ENCODE results near the gene TOP2A. TPM values are rescaled to one million over a fixed set of nuclear protein-coding genes. Genes with fewer than 3 reads are reported as not detected.
A peak's percentile ranks its signal among the peaks of the same experiment; 100 is the strongest.

TOP2A gene
- total RNA-seq, 1 experiment from 2014 or later, result 241 TPM

DNA sequence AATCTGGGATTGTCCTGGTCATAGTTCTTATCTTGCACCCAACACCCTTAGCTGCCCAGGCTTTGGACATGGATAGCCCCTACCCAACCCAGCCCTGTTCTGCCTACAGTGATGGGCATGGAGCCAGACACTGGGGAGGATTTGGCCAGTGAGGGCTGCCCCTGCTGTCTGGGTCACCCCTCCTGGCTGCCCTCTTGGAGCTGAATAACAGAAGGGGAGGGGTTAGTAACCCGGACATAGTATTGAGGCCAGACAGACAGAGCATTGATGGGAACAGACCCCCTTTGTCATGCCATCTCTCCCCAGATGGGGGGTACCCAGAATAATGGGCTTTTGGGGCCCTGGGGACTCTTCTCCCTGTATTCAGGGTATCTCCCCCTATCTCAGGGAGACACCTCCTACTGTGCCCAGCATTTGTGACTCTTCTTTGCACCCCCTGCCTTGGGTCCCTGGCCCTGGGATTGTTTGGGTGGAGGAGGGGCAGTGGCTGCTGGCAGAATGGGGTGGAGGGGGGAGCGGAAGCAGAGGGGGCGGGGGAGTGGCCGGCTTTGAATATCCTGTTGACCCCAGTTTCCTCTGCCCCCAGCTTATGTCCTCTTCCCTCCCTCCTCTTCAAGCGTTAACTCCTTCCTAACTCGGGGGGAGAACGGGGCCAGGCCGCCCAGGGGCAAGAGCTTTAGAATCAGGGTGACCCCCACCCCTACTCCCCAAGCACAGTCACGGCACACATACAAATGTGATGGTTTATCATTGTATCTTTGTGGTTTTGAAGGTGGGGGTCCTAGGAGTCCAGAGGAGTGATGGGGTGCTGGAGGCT lies 70.2 kb downstream of the TOP2A start:
- no peak for DNase-seq (ENCODE audit: low spot score)

DNA sequence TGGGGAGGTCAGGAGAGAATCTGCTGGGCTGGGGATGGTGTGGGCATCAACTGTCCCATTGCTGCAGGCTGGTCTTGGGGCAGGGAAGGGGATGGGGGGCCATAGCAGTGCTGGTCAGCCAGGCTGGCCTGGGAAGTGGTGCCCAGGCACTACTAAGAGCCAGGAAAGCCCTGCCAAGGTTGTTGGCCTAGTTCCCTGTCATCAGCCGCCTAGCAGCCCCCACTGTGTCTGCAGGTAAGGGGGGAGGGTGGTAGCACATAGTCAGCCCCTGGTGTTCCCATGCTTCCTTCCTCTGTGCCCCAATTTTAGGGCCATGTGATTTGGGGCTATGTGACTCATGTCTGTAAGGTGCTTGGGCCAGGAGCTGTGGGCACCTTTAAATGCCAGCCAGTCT lies 70.9 kb downstream of the TOP2A start:
- DNase-seq (ENCODE audit: low spot score), result no peak

DNA sequence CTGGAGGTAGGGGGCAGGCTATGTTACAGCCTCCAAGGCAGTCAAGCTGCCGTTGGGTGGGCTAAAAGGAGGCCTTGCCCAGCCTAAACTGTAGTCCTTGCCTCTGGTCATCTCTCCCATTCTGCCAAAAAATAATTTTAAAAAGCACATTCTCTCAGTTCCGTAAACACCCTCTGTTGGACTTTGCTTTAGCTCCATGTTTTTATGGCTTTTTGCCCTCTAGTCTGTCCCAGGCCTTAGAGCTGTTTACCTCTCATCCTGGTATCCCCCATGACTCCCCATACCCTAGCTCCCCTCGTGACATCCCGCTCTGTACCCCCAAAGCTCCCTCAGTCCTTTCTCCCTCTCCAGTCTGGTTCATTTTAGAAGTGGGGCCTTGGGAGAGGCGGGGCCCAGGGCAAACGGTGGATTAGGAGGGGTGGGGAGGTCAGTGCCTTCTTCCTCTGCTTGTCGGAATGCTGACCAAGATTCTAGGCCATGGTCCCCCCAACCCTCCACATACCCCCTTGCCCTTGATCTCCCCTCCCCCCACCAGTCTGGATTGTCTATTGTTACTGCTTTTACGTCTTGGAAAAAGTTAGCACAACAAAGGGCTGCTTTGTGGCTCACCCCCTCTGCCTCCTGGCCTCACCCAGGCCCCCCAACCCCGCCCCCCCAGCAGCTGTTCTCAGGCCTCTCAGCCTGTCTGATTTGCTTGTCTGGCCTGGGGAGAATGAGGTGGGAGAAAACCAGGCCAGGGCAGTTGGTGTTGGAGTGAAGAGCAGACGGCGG lies 71.5 kb downstream of the TOP2A start:
- DNase-seq (ENCODE audit: low spot score), result no peak

DNA sequence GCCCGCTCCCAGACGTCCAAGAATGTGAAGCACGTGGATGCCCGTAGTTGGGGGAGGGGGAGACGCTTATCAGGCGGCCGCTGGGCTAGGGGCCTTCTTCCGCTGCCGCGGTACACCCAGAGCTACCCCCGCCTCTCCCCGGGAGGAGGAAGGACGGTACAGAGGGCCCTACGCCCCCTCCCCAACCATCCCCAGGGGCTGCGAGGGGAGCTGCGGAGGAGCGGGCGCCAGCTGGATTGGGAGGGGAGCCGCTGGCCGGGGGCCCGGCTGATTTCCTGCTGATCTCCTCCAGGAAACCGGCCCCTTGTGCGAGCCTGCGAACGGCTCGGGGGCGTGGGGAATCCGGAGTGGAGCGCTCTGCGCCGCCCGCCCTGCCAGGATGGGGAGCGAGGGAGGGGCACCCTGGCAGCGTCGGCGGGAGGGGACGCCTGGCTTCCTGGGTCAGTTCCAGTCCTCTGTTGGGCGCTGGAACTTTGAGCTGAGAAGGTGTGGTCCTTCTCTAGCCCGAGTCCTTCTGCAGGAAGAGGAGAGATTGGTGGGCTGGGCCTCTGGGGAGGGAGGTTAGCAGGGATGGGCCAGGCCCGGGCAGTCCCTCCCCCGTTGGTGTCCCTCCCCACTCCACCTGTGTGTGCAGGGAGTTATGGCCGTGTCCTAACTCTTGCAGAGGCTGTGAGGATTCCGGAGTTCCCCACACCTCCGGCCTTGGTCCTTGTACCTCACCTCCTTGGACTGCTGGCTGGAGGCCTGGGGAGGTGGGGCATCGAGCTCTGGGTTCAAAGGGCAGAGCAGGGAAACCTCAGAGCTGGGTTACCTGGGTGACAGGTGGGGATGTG lies 72.3 kb downstream of the TOP2A start:
- DNase-seq (ENCODE audit: low spot score), result peak; percentile 82

DNA sequence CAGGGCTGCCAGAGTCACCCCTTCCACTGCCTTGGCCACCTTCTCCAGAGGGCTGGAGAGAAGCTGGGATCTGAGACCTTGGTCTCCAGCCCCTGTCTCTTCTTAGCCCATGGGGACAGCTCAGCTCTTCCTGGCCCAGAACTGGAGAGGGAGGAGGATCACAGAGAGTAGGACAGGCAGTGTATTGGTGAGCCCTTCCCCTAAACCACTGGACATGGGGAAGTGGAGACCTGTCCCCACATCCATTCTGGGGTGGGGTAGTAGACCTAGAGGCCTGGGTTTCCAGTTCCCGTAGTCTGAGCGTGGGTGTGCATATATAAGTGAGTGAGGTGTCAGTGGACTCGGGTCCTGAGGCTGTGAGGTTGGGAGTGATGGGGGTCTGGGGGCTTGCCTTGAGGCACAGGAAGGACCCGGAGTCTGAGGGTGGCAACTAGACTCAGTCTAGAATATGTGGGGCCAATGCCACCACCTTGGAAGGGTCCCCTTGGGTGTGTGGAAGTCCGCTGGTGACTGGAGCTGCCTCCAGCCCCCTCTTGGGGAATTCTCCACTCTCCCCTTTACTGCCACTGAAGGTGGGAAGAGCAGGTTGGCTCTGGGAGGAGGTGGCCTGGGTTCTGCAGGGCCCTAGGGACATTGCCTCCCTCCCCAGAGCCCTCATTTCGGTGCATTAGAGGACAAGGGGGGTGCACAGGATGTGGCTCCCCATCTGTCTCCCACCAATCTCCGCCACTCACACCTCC lies 73.1 kb downstream of the TOP2A start:
- no peak for DNase-seq (ENCODE audit: low spot score)

DNA sequence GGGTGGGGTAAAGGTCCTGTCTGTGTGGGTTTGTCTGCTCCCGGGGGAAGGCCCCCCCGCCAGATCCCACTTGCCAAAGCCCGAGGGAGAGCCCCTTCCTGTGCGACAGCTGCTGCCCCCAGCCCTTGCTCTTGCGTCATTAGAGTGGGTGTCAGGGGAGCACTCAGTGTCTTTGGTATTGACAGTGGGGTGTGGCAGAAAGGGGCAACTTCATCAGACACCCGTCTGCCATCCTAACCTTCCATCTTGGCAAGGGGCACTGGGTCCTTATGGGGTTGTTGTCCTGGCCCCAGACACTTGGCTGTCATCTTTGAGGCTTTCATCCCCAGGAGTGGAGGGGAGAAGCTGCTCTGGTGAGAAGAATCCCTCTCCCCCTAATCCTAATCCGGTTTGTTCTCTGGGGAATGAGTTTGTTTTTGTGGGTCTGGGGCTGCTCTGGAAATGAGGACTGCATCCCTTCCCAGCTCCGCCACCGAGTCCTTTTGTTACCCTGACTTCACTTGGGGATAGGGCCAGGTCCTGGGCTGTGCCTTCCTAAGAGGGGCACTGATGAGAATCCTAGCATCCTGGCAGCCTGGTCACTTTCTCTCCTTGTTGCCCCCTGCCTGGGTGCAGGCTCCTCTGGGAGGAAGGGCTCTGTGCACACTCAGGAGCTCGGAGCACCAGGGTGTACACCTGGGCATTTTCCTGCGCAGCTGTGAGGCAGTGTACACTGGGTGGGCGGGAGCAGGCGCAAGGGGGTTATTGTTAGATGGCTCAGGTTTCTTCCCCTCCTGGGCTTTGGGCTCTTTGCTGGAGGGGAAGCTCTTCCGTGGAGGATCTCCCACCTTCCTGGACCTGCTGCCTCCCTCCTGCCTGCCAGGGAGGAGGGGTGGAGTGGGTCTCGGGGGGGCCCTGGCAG lies 74.2 kb downstream of the TOP2A start:
- DNase-seq (ENCODE audit: low spot score), result no peak

DNA sequence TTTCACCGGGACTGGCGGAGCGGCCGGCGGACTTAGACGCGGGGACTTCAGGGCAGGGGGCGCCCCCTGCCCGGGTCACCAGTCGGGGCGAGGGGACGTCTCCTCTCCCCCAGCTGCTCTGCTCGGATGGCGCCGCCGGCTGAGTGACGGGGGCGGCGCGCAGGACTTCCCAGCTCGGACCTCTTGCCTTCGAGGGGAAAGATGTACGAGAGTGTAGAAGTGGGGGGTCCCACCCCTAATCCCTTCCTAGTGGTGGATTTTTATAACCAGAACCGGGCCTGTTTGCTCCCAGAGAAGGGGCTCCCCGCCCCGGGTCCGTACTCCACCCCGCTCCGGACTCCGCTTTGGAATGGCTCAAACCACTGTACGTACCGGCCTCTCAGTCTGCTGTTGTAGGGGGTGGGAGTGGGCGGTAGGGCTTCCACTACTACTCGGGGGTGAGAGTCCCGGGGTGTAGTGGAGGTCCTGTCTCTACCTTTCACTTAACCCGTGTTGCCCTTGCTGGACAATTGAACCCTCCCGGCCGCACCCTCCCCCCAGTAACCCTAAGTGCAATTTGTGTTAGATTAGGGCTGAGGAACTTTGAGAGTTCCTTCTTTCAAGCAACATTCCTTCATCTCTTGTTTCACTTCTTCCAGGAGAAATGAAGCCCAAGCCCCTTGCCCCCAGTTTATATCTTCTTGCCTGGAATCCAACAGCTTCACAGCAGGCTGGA lies 75.0 kb downstream of the TOP2A start:
- DNase-seq (ENCODE audit: low spot score), result no peak

DNA sequence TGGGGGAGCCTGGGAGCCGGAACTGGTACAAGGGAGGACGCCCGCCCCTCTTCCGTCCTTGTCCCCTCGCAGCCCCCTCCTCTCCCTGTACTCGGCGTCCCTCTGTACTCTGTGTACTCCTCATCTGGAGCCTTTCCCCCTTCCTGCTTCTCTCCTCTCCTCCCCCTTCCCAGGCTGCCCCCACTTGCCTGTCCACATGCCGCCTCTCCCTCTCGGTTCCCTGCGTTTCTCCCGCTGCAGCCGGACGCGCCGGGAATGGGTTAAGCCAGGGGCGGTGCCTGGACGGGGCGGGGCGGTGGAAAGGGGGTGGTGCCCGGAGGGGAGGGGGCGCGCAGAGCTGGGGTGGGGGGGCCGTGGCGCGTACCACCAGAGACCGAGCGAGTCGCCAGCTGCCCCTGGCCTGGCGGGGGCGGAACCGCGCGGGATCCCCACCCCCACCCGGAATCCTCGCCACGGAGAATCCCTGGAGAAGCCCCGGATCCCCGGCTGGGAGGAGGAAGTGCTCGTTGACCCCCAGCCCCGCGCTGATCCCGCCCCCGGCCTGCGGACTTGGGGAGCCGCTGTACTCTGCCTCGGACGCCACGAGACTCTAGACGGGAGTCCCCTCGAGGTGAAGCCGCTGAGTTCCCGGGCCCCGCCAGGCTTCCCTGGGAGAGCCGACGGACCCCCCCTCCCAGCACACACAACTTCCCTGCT lies 75.7 kb downstream of the TOP2A start:
- no peak for DNase-seq (ENCODE audit: low spot score)

DNA sequence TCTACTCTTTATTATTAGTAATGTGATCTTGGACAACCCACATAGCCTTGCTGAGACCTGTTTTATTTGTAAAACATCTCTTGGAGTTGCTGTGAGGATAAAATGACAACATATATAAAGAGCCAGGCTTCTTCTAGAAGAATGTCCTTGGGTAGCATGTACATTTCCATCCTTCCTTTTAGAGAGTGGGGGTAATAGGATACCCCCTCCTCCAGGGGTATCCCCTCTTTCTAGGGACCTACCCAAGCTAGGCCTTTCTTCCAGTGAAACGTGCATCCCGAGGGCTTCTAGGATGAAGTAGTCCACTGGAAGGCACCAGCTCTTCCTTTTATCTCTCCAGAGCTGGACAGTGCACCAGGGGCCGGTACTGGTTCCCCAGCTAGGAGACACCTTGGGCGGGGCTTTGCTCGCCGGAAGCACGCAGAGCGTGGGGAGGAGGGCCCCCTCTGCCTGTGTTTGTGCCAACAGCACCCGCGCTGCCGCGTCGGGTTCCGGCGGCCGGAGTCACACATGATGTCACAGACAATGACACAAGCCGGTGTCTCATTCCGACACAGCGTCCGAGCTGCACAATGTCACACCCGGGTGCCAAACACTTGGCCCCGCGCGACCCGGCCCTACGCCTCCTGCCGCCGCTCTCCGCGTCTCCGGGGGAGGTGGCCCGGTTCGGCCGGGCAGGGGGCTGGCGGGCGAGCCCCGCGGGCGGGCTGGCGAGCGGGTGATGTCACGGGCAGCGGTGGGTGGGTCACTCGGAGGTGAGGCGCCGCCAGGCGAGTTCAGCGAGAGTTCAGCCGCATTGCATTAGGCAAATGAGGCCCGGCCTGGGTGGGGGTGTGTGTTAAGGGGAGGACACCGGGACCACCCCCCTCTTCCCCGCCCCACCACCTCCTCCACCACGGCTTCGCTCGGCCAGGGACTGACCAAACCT lies 76.6 kb downstream of the TOP2A start:
- no peak for DNase-seq (ENCODE audit: low spot score)

DNA sequence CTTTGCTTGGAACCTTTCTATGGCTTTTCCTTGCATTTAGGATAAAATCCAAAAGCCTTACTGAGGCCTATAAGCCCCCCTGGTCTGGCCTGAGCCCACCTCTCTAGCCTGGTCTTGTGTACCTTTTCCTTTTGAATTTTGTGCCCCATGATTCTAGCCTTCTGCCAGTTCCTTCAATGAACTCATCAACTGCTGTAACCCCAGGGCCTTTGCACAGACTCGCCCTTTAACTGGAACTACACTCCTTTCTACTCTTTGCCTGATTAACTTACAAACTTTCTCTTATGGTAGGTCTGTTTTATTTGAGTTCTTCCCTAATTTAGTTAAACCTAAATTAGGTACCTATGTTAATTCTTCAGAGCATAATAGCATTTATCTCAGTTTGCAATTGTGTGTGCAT lies 77.4 kb downstream of the TOP2A start:
- DNase-seq (ENCODE audit: low spot score), result no peak

DNA sequence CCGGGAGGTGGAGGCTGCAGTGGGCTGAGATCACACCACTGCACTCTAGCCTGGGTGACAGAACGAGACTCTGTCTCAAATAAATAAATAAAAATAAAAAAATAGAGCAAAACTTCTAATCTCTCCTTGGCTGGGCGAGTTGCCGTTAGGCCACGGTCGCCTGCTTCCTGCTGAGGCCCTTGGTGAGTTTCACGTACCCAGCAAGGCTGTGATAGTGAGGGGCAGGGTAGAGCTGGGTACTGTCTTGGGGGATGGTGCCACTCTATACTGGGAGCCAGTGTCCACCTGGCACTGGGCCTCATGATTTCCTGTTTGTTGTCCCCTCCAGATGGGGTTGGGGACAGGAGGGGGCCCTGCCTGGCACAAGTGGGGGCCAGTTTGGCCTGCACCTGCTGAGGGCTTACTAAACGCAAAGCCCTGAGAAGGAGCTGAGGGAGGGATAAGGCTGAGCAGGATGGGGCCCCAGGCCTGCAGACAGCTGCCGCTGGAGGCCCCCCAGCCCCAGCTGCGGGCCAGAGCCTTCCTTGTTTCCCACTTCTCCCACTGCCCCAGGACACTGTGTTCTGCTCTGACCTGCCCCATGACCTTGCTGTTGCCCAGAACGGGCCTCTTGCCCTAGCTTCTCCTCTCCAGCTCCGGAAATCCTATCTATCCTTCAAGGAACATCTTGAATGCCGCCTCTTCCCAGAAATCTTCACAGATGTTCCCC lies 78.6 kb downstream of the TOP2A start:
- DNase-seq (ENCODE audit: low spot score), result no peak

Other genes starting within 250 kb of the TOP2A start
- gene RAPGEFL1, start 240.4 kb downstream of the TOP2A start, total RNA-seq (2014; rRNA removed; shearing (Covaris generic)), result 0.86 and 4.4 TPM in 2 replicates
- 5.6 and 7.1 TPM in 2 replicates for gene WIPF2, start 198.6 kb downstream of the TOP2A start, total RNA-seq (2014; rRNA removed; shearing (Covaris generic))
- 85.1 and 87.9 TPM in 2 replicates for gene CDC6, start 130.0 kb downstream of the TOP2A start, total RNA-seq (2014; rRNA removed; shearing (Covaris generic))
- gene RARA, start 108.7 kb downstream of the TOP2A start, total RNA-seq (2014; rRNA removed; shearing (Covaris generic)), result 13.7 and 33.2 TPM in 2 replicates
- not detected in 2 replicates for gene GJD3, start 53.2 kb downstream of the TOP2A start, total RNA-seq (2014; rRNA removed; shearing (Covaris generic))
- gene IGFBP4, start 25.6 kb upstream of the TOP2A start, total RNA-seq (2014; rRNA removed; shearing (Covaris generic)), result 2.9 and 6.6 TPM in 2 replicates
- 0.02 and 0.14 TPM in 2 replicates for gene TNS4, start 83.7 kb upstream of the TOP2A start, total RNA-seq (2014; rRNA removed; shearing (Covaris generic))
- not detected in 2 replicates for gene CCR7, start 147.6 kb upstream of the TOP2A start, total RNA-seq (2014; rRNA removed; shearing (Covaris generic))
- gene SMARCE1, start 229.9 kb upstream of the TOP2A start, total RNA-seq (2014; rRNA removed; shearing (Covaris generic)), result 161 and 168 TPM in 2 replicates
- gene KRT222, start 247.3 kb upstream of the TOP2A start, total RNA-seq (2014; rRNA removed; shearing (Covaris generic)), result not detected in 2 replicates

Data from A172 (cell line).